PC-3 (cell line): ENCODE data around the gene AOPEP.

Experiments used
- CTCF ChIP-seq: fragments of 300-600 bp; sonication (generic); conservative IDR thresholded peaks from 2 replicates; pipeline ENCODE4 v1.5.1; 2017; ENCODE audit warnings: antibody characterized with exemption, low read depth, mild to moderate bottlenecking, low read length
- EZH2phosphoT487 ChIP-seq: fragments of 300-600 bp; sonication (generic); IDR thresholded peaks from 2 replicates; pipeline ENCODE4 v1.6.1; 2018; ENCODE audit warnings: mild to moderate bottlenecking, antibody characterized with exemption, low read length, borderline replicate concordance

DNA sequence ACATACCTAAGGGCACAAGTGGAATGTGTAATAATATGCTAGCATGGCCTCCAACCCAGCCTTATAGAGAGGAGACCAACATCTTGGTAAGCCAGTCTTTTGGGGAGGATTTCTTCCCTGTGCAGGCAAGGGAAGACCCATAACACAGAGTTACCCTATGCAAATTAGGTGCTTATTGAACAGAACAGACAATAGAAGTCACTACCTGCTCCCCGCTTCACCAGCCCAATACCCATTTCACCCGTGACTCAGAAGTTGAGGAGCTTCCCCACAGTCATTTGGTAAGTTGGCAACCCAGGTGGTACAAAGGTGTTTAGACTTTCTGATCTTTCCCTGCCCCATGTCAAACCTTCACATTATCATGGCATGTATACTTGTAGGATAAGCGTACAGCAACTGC, 44.6 kb downstream of the AOPEP start:
- TF ChIP-seq EZH2phosphoT487 (no peak), CTCF (no peak)
